Tibial nerve (tissue), 3 donors: ENCODE data around the gene ZFTA.

Experiments used
- POLR2A ChIP-seq, 2 donors: fragments of 450-650 bp; IDR thresholded peaks; one replicate each; pipeline ENCODE4 v1.6.1; 2017; ENCODE audit warnings: antibody characterized with exemption in 2 of 2, mild to moderate bottlenecking in 2 of 2, moderate library complexity in 2 of 2
- TF ChIP-seq, protein P1 (sequence below), 5 experiments: fragments of 200-600 bp in 3 of 5; fragments of 450-650 bp in 2 of 5; sonication (generic) in 3 of 5; IDR thresholded peaks; one replicate each; pipeline ENCODE4 v1.5.1; 2016 to 2019; ENCODE audit warnings: antibody characterized with exemption in 5 of 5, mild to moderate bottlenecking in 3 of 5, moderate library complexity in 2 of 5

DNA sequence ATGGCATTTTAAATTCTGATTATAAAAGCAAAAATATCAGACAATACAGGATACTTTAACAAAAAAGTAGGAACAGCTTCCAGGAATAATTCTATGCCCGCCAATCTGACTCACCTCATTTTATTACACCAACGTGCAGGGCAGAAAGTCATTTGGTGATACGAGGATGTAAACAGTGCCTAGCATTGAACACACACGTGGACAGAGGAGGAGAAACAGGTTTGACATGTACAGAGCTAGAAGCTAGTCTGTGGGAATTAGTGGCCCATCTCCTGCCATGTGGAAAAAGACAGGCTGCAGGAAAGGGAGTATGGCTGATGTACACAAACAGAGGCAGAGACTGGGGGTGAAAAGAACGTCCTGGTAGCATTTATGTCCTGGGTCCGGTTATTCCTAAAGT, 35.7 kb upstream of the ZFTA start:
- TF ChIP-seq, protein P1, sequence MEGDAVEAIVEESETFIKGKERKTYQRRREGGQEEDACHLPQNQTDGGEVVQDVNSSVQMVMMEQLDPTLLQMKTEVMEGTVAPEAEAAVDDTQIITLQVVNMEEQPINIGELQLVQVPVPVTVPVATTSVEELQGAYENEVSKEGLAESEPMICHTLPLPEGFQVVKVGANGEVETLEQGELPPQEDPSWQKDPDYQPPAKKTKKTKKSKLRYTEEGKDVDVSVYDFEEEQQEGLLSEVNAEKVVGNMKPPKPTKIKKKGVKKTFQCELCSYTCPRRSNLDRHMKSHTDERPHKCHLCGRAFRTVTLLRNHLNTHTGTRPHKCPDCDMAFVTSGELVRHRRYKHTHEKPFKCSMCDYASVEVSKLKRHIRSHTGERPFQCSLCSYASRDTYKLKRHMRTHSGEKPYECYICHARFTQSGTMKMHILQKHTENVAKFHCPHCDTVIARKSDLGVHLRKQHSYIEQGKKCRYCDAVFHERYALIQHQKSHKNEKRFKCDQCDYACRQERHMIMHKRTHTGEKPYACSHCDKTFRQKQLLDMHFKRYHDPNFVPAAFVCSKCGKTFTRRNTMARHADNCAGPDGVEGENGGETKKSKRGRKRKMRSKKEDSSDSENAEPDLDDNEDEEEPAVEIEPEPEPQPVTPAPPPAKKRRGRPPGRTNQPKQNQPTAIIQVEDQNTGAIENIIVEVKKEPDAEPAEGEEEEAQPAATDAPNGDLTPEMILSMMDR (IDR thresholded peaks at IDR 0.05): no peak
- no peak for TF ChIP-seq POLR2A (IDR thresholded peaks at IDR 0.05)
